NOMO-1 treated with DMSO at 0.1 percent for 48 hours (cell line): ENCODE data around the gene SPDYA.

Experiments
- DNase-seq: peaks from one replicate; lab custom pipeline; 2025; ENCODE audit not compliant: unreplicated experiment; lab: John Stamatoyannopoulos, UW

The SPDYA gene

GRCh38 chr2:28824870-28825269, 14.2 kb downstream of the SPDYA start:
- no peak for DNase-seq

- DNase-seq = no peak
Measured at GRCh38 chr2:28828382-28828781, 17.7 kb downstream of the SPDYA start.

- no peak for DNase-seq
Measured at GRCh38 chr2:28833740-28834470, 23.3 kb downstream of the SPDYA start.

- DNase-seq = no peak
Measured at GRCh38 chr2:28835781-28836180, 25.1 kb downstream of the SPDYA start.

- DNase-seq = no peak
Measured at GRCh38 chr2:28838971-28839370, 28.3 kb downstream of the SPDYA start.

- no peak for DNase-seq
Measured at GRCh38 chr2:28842042-28842441, 31.4 kb downstream of the SPDYA start.

- DNase-seq = no peak
Measured at GRCh38 chr2:28855193-28855592, 44.6 kb downstream of the SPDYA start.

- DNase-seq = no peak
Measured at GRCh38 chr2:28855977-28856376, 45.3 kb downstream of the SPDYA start.

- DNase-seq = no peak
Measured at GRCh38 chr2:28868611-28869010, 58.0 kb downstream of the SPDYA start.

- DNase-seq = peak; percentile 40
Measured at GRCh38 chr2:28869494-28870145, 59.0 kb downstream of the SPDYA start.

- DNase-seq = peak; percentile 93
Measured at GRCh38 chr2:28870146-28870891, 59.7 kb downstream of the SPDYA start, which contains the start of gene TRMT61B. Gene TRMT61B (minus strand): TSS chr2:28870309. CDS start chr2:28870277, 32 bp downstream.

- DNase-seq = no peak
Measured at GRCh38 chr2:28871620-28872019, 61.0 kb downstream of the SPDYA start.

- DNase-seq = no peak
Measured at GRCh38 chr2:28880193-28880592, 69.6 kb downstream of the SPDYA start.

GRCh38 chr2:28893488-28893887, 82.9 kb downstream of the SPDYA start:
- no peak for DNase-seq

- DNase-seq = peak; percentile 99
Measured at GRCh38 chr2:28894470-28895188, 84.0 kb downstream of the SPDYA start, which contains the start of gene WDR43. Gene WDR43 (plus strand): TSS chr2:28894667. CDS start chr2:28894699, 32 bp downstream.

- peak; percentile 35 for DNase-seq
Measured at GRCh38 chr2:28895189-28895893, 84.7 kb downstream of the SPDYA start.

GRCh38 chr2:28896906-28897305, 86.3 kb downstream of the SPDYA start:
- no peak for DNase-seq

- no peak for DNase-seq
Measured at GRCh38 chr2:28898048-28898447, 87.4 kb downstream of the SPDYA start.
